Mesothelial cell of epicardium (in vitro differentiated cells): ENCODE measurements around the gene RASGEF1C. TPM values are rescaled to one million over a fixed set of nuclear protein-coding genes. Genes with fewer than 3 reads are reported as not detected.

Experiments
- DNase-seq, 2 experiments: peaks; one replicate each; pipeline ENCODE4 v3.0.0; 2021; ENCODE audit warnings: low spot score in 2 of 2; ENCODE audit not compliant: unreplicated experiment in 2 of 2
- H3K27ac Mint-ChIP-seq: 2 replicates; pipeline ENCODE4 v1.8.0; 2021; ENCODE audit warnings: mixed read lengths
- H3K27me3 Mint-ChIP-seq: 2 replicates; pipeline ENCODE4 v1.8.0; 2021; ENCODE audit warnings: low read depth, mixed read lengths
- H3K36me3 Mint-ChIP-seq: 2 replicates; pipeline ENCODE4 v1.8.0; 2021; ENCODE audit warnings: mixed read lengths
- H3K4me1 Mint-ChIP-seq: 2 replicates; pipeline ENCODE4 v1.8.0; 2021; ENCODE audit warnings: mixed read lengths
- H3K4me3 Mint-ChIP-seq: 2 replicates; pipeline ENCODE4 v1.8.0; 2021; ENCODE audit warnings: mild to moderate bottlenecking, moderate library complexity, mixed read lengths
- H3K9me3 Mint-ChIP-seq: 2 replicates; pipeline ENCODE4 v1.8.0; 2021; ENCODE audit warnings: mixed read lengths
- total RNA-seq: library from RNA; stranded (reverse); gene quantifications from 3 replicates; pipeline ENCODE4 v1.2.1, GENCODE V29; 2021
- TF ChIP-seq, protein P1 (sequence below): fragments of 200-600 bp; sonication (generic); IDR thresholded peaks from one replicate; pipeline ENCODE4 v1.5.0; 2021; ENCODE audit warnings: antibody characterized with exemption; ENCODE audit not compliant: unreplicated experiment

Gene RASGEF1C
- total RNA-seq, 1 donor from 2014 or later, result 0.42 TPM

DNA sequence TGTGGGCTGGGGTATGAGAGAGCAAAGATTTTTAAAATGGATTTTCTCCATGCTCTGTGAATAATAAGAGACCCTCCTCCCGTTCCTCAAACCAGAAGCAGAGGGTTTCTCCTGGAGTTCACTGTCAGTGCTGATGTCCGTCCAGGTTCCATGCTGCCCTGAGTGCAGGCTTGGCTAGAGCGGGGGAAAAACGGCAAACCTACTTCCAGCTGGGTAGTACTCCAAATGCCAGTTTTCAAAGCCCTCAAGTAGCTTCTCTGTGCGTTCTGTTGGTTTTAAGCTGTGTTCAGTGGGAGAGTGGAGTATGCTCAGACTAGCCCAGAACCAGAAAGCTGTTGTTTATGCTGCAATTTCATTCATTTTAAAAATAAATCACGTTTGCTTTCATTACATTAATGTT lies 40.3 kb downstream of the RASGEF1C start:
- no peak overlapping the region for H3K4me3 Mint-ChIP-seq
- no peaks in the 10 kb centered on the region for H3K36me3 Mint-ChIP-seq
- peaks cover 33% of the 10 kb centered on the region for H3K4me1 Mint-ChIP-seq
- H3K27ac Mint-ChIP-seq, result peak overlapping the region; percentile 43
- TF ChIP-seq, protein P1, sequence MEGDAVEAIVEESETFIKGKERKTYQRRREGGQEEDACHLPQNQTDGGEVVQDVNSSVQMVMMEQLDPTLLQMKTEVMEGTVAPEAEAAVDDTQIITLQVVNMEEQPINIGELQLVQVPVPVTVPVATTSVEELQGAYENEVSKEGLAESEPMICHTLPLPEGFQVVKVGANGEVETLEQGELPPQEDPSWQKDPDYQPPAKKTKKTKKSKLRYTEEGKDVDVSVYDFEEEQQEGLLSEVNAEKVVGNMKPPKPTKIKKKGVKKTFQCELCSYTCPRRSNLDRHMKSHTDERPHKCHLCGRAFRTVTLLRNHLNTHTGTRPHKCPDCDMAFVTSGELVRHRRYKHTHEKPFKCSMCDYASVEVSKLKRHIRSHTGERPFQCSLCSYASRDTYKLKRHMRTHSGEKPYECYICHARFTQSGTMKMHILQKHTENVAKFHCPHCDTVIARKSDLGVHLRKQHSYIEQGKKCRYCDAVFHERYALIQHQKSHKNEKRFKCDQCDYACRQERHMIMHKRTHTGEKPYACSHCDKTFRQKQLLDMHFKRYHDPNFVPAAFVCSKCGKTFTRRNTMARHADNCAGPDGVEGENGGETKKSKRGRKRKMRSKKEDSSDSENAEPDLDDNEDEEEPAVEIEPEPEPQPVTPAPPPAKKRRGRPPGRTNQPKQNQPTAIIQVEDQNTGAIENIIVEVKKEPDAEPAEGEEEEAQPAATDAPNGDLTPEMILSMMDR, result no peak
- H3K27me3 Mint-ChIP-seq, result peaks cover 10% of the 10 kb centered on the region
- DNase-seq, result no peak
- H3K9me3 Mint-ChIP-seq, result peaks cover 14% of the 10 kb centered on the region

DNA sequence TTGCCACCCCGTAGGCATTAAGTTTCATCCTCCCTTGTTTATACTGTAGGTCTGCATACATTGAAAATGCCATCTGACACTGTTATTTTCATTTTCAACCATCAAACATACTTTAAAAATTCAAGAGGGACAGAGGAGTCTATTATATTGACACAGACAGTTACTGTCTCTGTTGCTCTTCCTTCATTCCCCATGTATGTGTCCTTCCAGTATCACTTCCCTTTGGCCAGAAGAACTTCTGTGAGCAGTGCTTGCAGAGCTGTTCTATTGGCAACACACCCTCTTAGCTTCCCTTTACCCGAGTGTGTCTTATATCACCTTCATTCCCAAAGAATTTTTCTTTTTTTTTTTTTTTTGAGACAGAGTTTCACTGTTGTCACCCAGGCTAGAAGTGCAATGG lies 42.8 kb downstream of the RASGEF1C start:
- Mint-ChIP-seq H3K4me3 (no peak overlapping the region), H3K9me3 (peaks cover 16% of the 10 kb centered on the region), H3K4me1 (peaks cover 18% of the 10 kb centered on the region), H3K27ac (no peak overlapping the region), H3K27me3 (peaks cover 18% of the 10 kb centered on the region), H3K36me3 (no peaks in the 10 kb centered on the region)
- TF ChIP-seq, protein P1, result no peak
- DNase-seq, result no peak

DNA sequence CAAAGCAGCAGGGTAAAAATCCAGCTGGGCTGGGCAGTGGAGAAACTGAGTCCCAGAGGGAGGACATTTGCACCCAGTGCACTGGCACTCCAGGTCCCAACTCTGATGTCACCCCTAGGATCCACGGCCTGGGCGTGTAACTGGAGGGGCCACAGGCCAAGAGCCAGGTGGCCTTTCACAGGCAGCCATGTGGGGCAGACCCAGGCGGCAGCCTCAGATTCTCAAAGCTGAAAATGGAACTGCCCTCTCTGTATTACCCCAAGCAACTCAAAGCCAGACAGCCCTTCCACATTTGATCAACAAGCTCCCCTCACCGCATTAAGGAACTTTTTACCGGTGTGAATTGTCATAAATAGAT lies 46.7 kb downstream of the RASGEF1C start:
- Mint-ChIP-seq H3K27me3 (peaks cover 39% of the 10 kb centered on the region), H3K36me3 (no peaks in the 10 kb centered on the region), H3K4me3 (no peak overlapping the region), H3K27ac (no peak overlapping the region), H3K4me1 (peaks cover 4% of the 10 kb centered on the region), H3K9me3 (peaks cover 20% of the 10 kb centered on the region)
- DNase-seq, result no peak
- TF ChIP-seq, protein P1, result no peak

DNA sequence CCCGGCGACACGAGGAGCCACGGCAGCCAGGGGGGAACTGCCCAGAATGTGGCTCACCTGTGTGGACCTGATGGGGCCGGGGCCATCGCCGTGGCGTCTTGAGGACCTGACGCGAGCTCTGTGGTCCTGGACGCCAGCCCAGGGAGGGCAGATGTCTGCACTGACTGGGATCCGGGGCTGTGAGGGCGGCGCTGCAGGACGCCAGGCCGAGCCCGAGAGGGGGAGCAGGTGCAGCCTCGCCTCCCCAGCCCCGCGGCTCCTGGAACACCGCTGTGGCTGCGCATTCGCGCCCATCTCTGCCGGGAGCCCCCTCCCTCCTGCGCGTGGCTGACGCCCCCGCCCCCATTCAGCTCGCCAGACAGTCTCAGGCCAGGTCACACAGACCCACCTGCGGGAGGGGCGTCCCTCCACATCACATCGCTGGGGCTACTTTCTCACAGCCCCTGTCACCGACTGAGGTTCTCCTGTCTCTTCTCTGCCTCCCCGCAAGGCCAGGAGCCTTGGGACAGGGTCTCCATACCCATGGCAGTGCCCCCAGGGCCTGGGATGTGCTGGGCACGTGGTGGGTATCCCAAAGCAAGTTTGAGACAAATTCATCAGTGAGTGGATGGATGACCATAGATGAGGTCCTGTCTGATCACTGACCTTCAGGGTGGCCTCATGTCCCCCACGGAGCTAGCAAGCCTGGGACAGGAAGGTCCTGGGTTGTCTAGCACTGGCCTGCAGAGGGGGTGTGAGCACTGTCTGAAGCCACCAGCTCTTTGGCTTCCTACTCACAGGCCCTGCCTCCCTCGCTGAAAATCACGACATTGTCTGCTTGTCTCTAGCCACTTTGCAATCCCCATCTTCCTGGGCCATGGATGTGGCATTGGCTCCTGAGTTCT lies 47.3 kb downstream of the RASGEF1C start:
- Mint-ChIP-seq H3K4me3 (no peak overlapping the region), H3K27ac (no peak overlapping the region), H3K36me3 (no peaks in the 10 kb centered on the region), H3K9me3 (peaks cover 20% of the 10 kb centered on the region), H3K27me3 (peaks cover 41% of the 10 kb centered on the region), H3K4me1 (no peaks in the 10 kb centered on the region)
- TF ChIP-seq, protein P1, result no peak
- DNase-seq, result peak in 1 of 2 experiments; percentile 16

DNA sequence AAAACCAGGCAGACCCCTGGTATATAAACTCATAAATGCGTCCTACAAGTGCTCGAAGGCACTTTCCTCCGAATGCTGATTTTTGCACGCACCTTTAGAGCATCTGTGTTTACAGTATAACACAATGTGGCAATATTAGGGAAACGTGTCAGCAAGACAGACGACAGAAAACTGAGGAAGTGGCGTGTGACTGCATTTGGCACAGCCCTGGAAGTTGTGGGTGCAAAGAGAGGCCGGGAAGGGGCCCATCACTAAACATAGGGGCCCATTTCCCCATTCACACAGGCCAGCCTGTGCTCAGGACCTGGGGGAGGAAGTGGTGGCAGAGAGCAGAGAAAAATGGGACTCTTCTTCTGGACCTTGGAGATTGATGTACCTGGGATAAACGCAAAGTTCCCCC lies 48.2 kb downstream of the RASGEF1C start:
- Mint-ChIP-seq H3K36me3 (no peaks in the 10 kb centered on the region), H3K27me3 (peaks cover 43% of the 10 kb centered on the region), H3K9me3 (peaks cover 20% of the 10 kb centered on the region), H3K4me1 (no peaks in the 10 kb centered on the region), H3K4me3 (no peak overlapping the region), H3K27ac (no peak overlapping the region)
- TF ChIP-seq, protein P1, result no peak
- DNase-seq, result no peak
